GM12878 (cell line): ENCODE data around the gene CAMK2G. TPM values are rescaled to one million over a fixed set of nuclear protein-coding genes. Genes with fewer than 3 reads are reported as not detected.
A peak's percentile ranks its signal among the peaks of the same experiment; 100 is the strongest.

ENCODE experiments used
- BCL11A ChIP-seq: IDR thresholded peaks from 2 replicates; pipeline ENCODE4 v1.6.1; 2011; ENCODE audit warnings: low read depth, low read length
- CBFB ChIP-seq: IDR thresholded peaks from 2 replicates; pipeline ENCODE4 v1.6.1; 2016; ENCODE audit warnings: antibody characterized with exemption, low read depth
- DPF2 ChIP-seq: fragments of 450-650 bp; IDR thresholded peaks from 2 replicates; pipeline ENCODE4 v1.6.1; 2017; ENCODE audit warnings: mild to moderate bottlenecking
- EED ChIP-seq: sonication (generic); IDR thresholded peaks from 2 replicates; pipeline ENCODE4 v1.6.1; 2016; ENCODE audit warnings: antibody characterized with exemption, low read depth
- FOXM1 ChIP-seq: IDR thresholded peaks from 2 replicates; pipeline ENCODE4 v1.6.1; 2012; ENCODE audit warnings: low read depth, mild to moderate bottlenecking, inconsistent platforms, low read length, moderate library complexity
- GATAD2B ChIP-seq: fragments of 450-650 bp; conservative IDR thresholded peaks from 2 replicates; pipeline ENCODE4 v1.6.1; 2017; ENCODE audit warnings: low read depth, mild to moderate bottlenecking, moderate library complexity
- HSF1 ChIP-seq: fragments of 150-350 bp; IDR thresholded peaks from 2 replicates; pipeline ENCODE4 v1.6.1; 2014; ENCODE audit warnings: mild to moderate bottlenecking, low read depth, low read length
- IKZF2 ChIP-seq, 2 experiments: fragments of 450-650 bp; IDR thresholded peaks; 2 replicates each; pipeline ENCODE4 v1.6.1; 2017; ENCODE audit warnings: mild to moderate bottlenecking in 2 of 2, moderate library complexity in 2 of 2
- MTA2 ChIP-seq: fragments of 450-650 bp; IDR thresholded peaks from 2 replicates; pipeline ENCODE4 v1.6.1; 2016; ENCODE audit warnings: low read depth, mild to moderate bottlenecking, moderate library complexity
- NFIC ChIP-seq: IDR thresholded peaks from 2 replicates; pipeline ENCODE4 v1.6.1; 2012; ENCODE audit warnings: low read depth, mild to moderate bottlenecking, inconsistent platforms, low read length, moderate library complexity
- PAX5 ChIP-seq: IDR thresholded peaks from 2 replicates; pipeline ENCODE4 v1.6.1; 2011; ENCODE audit warnings: low read depth, low read length, borderline replicate concordance
- RUNX3 ChIP-seq: IDR thresholded peaks from 2 replicates; pipeline ENCODE4 v1.6.1; 2012; ENCODE audit warnings: low read length, inconsistent platforms
- SMAD5 ChIP-seq: IDR thresholded peaks from 2 replicates; pipeline ENCODE4 v1.6.1; 2016; ENCODE audit warnings: antibody characterized with exemption, low read depth
- SP1 ChIP-seq: IDR thresholded peaks from one replicate; pipeline ENCODE4 v1.6.1; 2011; ENCODE audit warnings: low read depth, low read length
- TBL1XR1 ChIP-seq: IDR thresholded peaks from 2 replicates; pipeline ENCODE4 v1.6.1; 2012; ENCODE audit warnings: low read depth, low read length, improper control_type of control experiment
- TCF7 ChIP-seq: IDR thresholded peaks from 2 replicates; pipeline ENCODE4 v1.6.1; 2014; ENCODE audit warnings: antibody characterized with exemption, borderline replicate concordance
- ZBTB40 ChIP-seq: fragments of 450-650 bp; IDR thresholded peaks from 2 replicates; pipeline ENCODE4 v1.6.1; 2016; ENCODE audit warnings: mild to moderate bottlenecking, moderate library complexity, borderline replicate concordance
- polyA plus RNA-seq, 11 experiments: library from polyadenylated mRNA; depleted of rRNA in 4 of 11; unstranded in 6 of 11; stranded (reverse) in 5 of 11; fragments of >200 nt; fragmentation: Nextera tagmentation in 4 of 11; fragmentation: Illumina TruSeq in 1 of 11; extraction: Ambion mirVana in 4 of 11; extraction: Trizol in 1 of 11; gene quantifications; 1 replicate in 1 of 11; 2 replicates in 10 of 11; pipeline versions ENCODE4 v1.2.1 to v1.2.3, GENCODE V29; 2011 to 2016; ENCODE audit warnings: inconsistent platforms in 2 of 11, missing spikeins in 2 of 11, low read depth in 1 of 11
- total RNA-seq, 4 experiments: library from RNA; depleted of rRNA in 3 of 4; stranded (reverse); fragments of >200 nt in 3 of 4; fragmentation: Illumina TruSeq in 1 of 4; extraction: Trizol in 1 of 4; gene quantifications; 2 replicates each; pipeline versions ENCODE4 v1.2.1 to v1.2.3, GENCODE V29; 2013 to 2021

CAMK2G gene
- total and polyA plus RNA-seq, 10 of the 15 experiments (the other 5 are each of a cell fraction or from before 2014, with no cell fraction given): 5.5 to 24.3 (median 16.9) TPM

GRCh38 chr10:73922007-73922863 is 47.9 kb upstream of the CAMK2G start (continued):
- TF ChIP-seq IKZF2 (IDR thresholded peaks at IDR 0.05) (peak; percentile 78 to 80), BCL11A (0 out of 2 replicates have a peak, but pooled peaks have one; percentile 22), SP1 (no peak), DPF2 (0 out of 2 replicates have a peak, but pooled peaks have one; percentile 15), NFIC (peak; percentile 75), FOXM1 (no peak), MTA2 (peak; percentile 49), RUNX3 (peak; percentile 93), SMAD5 (no peak), CBFB (0 out of 2 replicates have a peak, but pooled peaks have one; percentile 44), EED (peak; percentile 64), HSF1 (no peak), PAX5 (peak; percentile 63; the same call in 1 of the 2 replicates), ZBTB40 (no peak), TBL1XR1 (0 out of 2 replicates have a peak, but pooled peaks have one; percentile 42), GATAD2B (no peak), TCF7 (peak; percentile 94)
- TF ChIP-seq, all 136 proteins: peak for 16
